Stimulated activated CD4-positive, alpha-beta T cell treated with anti-CD3 and anti-CD28 coated beads, Interleukin-12 subunit alpha, Interleukin-12 subunit beta, amount 100 ng/mL, for 4 hours (primary cell): ENCODE results near the gene PYCR2.
"Not testable (repeated sequence)": the region's sequence is repeated elsewhere in the genome, so short reads cannot be mapped to it uniquely, and the experiment has no call there.

ENCODE experiments used
- DNase-seq: peaks from one replicate; pipeline ENCODE4 v3.0.0-alpha.2; 2020

PYCR2 gene

GRCh38 chr1:225923692-225924555 lies at the start of gene PYCR2:
Gene PYCR2, minus strand, starts transcription at chr1:225924250. Its CDS starts 140 bp downstream, at chr1:225924110.
- DNase-seq, result peak; percentile 91

- no peak for DNase-seq
Observed at GRCh38 chr1:225973158-225973557, 49.1 kb upstream of the PYCR2 start.

GRCh38 chr1:225972344-225973152 lies 48.5 kb upstream of the PYCR2 start:
- DNase-seq, result no peak

GRCh38 chr1:225970592-225971157 lies 46.6 kb upstream of the PYCR2 start:
- DNase-seq, result not testable (repeated sequence)

- DNase-seq, result not testable (repeated sequence)
Observed at GRCh38 chr1:225969751-225970150, 45.7 kb upstream of the PYCR2 start.

- DNase-seq, result no peak
Observed at GRCh38 chr1:225965231-225965630, 41.2 kb upstream of the PYCR2 start.

GRCh38 chr1:225963735-225964530 lies 39.9 kb upstream of the PYCR2 start:
- DNase-seq, result no peak

- peak; percentile 62 for DNase-seq
Observed at GRCh38 chr1:225962440-225962975, 38.5 kb upstream of the PYCR2 start.

GRCh38 chr1:225961659-225962439 lies 37.8 kb upstream of the PYCR2 start:
- DNase-seq, result no peak

GRCh38 chr1:225958041-225958440 lies 34.0 kb upstream of the PYCR2 start:
- DNase-seq, result no peak

GRCh38 chr1:225954753-225955152 lies 30.7 kb upstream of the PYCR2 start:
- no peak for DNase-seq

- no peak for DNase-seq
Observed at GRCh38 chr1:225953315-225953714, 29.3 kb upstream of the PYCR2 start.

- DNase-seq, result no peak
Observed at GRCh38 chr1:225950905-225951497, 27.0 kb upstream of the PYCR2 start.

GRCh38 chr1:225949041-225949440 lies 25.0 kb upstream of the PYCR2 start:
- no peak for DNase-seq

GRCh38 chr1:225946803-225947202 lies 22.8 kb upstream of the PYCR2 start:
- no peak for DNase-seq

- no peak for DNase-seq
Observed at GRCh38 chr1:225946082-225946620, 22.1 kb upstream of the PYCR2 start.

GRCh38 chr1:225945564-225945963 lies 21.5 kb upstream of the PYCR2 start:
- no peak for DNase-seq

- no peak for DNase-seq
Observed at GRCh38 chr1:225944951-225945350, 20.9 kb upstream of the PYCR2 start.

- no peak for DNase-seq
Observed at GRCh38 chr1:225944387-225944786, 20.3 kb upstream of the PYCR2 start.

- no peak for DNase-seq
Observed at GRCh38 chr1:225943582-225943981, 19.5 kb upstream of the PYCR2 start.

- DNase-seq, result no peak
Observed at GRCh38 chr1:225942574-225942973, 18.5 kb upstream of the PYCR2 start.
